Uterus (tissue), 2 donors: ENCODE measurements around the gene TRIO.

ENCODE experiments used
- POLR2A ChIP-seq, 2 donors: fragments of 450-650 bp; IDR thresholded peaks; one replicate each; pipeline ENCODE4 v1.6.1; 2016; ENCODE audit warnings: antibody characterized with exemption in 2 of 2, mild to moderate bottlenecking in 1 of 2, moderate library complexity in 1 of 2
- TF ChIP-seq, protein P1 (sequence below), 4 experiments: fragments of 200-600 bp in 2 of 4; fragments of 450-650 bp in 2 of 4; sonication (generic) in 2 of 4; IDR thresholded peaks; one replicate each; pipeline ENCODE4 v1.5.1; 2016 to 2019; ENCODE audit warnings: antibody characterized with exemption in 4 of 4, mild to moderate bottlenecking in 2 of 4, moderate library complexity in 1 of 4

DNA sequence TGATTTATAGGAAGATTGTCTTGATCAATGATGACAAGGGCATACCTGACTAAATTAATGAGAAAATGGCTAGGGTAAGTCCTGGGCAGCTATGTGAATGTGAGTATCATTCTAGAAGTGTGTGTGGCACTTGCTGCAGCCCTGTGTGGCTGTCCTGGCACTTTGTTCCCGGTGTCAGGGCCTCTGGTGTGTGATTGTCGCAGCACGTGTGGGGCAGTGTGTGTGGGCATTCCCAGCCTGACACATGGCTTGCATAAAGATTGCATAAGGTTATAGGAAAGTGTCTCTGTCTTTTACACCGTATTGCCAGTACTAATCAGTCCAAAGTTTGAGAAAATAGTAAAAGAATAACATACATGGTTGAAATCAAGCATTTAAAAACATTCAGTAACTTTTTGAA is 74.4 kb downstream of the TRIO start:
- TF ChIP-seq, protein P1, sequence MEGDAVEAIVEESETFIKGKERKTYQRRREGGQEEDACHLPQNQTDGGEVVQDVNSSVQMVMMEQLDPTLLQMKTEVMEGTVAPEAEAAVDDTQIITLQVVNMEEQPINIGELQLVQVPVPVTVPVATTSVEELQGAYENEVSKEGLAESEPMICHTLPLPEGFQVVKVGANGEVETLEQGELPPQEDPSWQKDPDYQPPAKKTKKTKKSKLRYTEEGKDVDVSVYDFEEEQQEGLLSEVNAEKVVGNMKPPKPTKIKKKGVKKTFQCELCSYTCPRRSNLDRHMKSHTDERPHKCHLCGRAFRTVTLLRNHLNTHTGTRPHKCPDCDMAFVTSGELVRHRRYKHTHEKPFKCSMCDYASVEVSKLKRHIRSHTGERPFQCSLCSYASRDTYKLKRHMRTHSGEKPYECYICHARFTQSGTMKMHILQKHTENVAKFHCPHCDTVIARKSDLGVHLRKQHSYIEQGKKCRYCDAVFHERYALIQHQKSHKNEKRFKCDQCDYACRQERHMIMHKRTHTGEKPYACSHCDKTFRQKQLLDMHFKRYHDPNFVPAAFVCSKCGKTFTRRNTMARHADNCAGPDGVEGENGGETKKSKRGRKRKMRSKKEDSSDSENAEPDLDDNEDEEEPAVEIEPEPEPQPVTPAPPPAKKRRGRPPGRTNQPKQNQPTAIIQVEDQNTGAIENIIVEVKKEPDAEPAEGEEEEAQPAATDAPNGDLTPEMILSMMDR (IDR thresholded peaks at IDR 0.05): no peak
- no peak for TF ChIP-seq POLR2A (IDR thresholded peaks at IDR 0.05)
